GM21786 (cell line): ENCODE results near the gene OPHN1.
A peak's percentile ranks its signal among the peaks of the same experiment; 100 is the strongest.

Experiments used
- ATAC-seq: cut with Tn5 transposase; IDR thresholded peaks from one replicate; pipeline ENCODE4 v1.9.1; 2021; ENCODE audit not compliant: unreplicated experiment

Gene OPHN1

GRCh38 chrX:68254738-68255645 lies 178.3 kb downstream of the OPHN1 start:
- ATAC-seq: no peak

- ATAC-seq: no peak
Measured at GRCh38 chrX:68252664-68253063, 180.6 kb downstream of the OPHN1 start.

- ATAC-seq: no peak
Measured at GRCh38 chrX:68249903-68250302, 183.4 kb downstream of the OPHN1 start.

- no peak for ATAC-seq
Measured at GRCh38 chrX:68249401-68249831, 183.9 kb downstream of the OPHN1 start.

GRCh38 chrX:68238568-68238967 lies 194.7 kb downstream of the OPHN1 start:
- no peak for ATAC-seq

GRCh38 chrX:68234171-68234910 lies 199.0 kb downstream of the OPHN1 start:
- ATAC-seq: no peak

GRCh38 chrX:68232206-68232605 lies 201.1 kb downstream of the OPHN1 start:
- no peak for ATAC-seq

- no peak for ATAC-seq
Measured at GRCh38 chrX:68209008-68209407, 224.3 kb downstream of the OPHN1 start.

GRCh38 chrX:68204521-68205038 lies 228.7 kb downstream of the OPHN1 start:
- no peak for ATAC-seq

- no peak for ATAC-seq
Measured at GRCh38 chrX:68203646-68204045, 229.6 kb downstream of the OPHN1 start.

GRCh38 chrX:68203211-68203610 lies 230.1 kb downstream of the OPHN1 start:
- no peak for ATAC-seq

- no peak for ATAC-seq
Measured at GRCh38 chrX:68199062-68199848, 234.0 kb downstream of the OPHN1 start.

- ATAC-seq: peak; percentile 89
Measured at GRCh38 chrX:68196939-68197791, 236.1 kb downstream of the OPHN1 start.

- no peak for ATAC-seq
Measured at GRCh38 chrX:68195561-68195960, 237.7 kb downstream of the OPHN1 start.

- ATAC-seq: no peak
Measured at GRCh38 chrX:68193786-68194185, 239.5 kb downstream of the OPHN1 start.

- ATAC-seq: no peak
Measured at GRCh38 chrX:68193234-68193633, 240.1 kb downstream of the OPHN1 start.

GRCh38 chrX:68190799-68191198 lies 242.5 kb downstream of the OPHN1 start:
- no peak for ATAC-seq

GRCh38 chrX:68186552-68187262 lies 246.6 kb downstream of the OPHN1 start:
- ATAC-seq: no peak

GRCh38 chrX:68185161-68185560 lies 248.1 kb downstream of the OPHN1 start:
- no peak for ATAC-seq
